ENCODE results near the gene NDOR1.
"Not testable (repeated sequence)": the region's sequence is repeated elsewhere in the genome, so short reads cannot be mapped to it uniquely, and the experiment has no call there.

Gene NDOR1

DNA sequence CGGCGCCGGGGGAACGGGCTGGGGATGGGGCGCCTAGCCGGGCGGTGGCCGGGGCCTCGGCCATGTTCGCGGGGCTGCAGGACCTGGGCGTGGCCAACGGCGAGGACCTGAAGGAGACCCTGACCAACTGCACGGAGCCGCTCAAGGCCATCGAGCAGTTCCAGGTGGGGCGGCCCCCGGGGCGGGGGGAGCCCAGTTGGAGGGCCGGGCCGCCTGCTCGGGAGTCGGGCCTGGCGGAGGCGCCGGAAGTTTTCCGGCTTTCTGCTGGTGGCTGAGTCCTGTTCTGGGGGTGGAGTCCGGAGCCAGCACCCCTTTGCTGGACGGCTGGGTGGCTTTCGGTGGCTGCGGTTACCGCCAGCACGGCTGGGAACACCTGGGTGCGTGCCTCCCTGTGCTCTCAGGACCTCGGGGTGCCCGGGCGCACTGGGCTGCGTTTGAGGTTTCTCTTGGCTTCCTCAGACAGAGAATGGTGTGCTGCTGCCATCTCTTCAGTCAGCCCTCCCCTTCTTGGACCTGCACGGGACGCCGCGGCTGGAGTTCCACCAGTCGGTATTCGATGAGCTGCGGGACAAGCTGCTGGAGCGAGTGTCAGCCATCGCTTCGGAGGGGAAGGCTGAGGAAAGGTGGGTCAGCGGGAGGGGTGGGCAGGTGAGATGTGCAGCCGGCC lies 50.1 kb downstream of the NDOR1 start:
- no peaks in the 10 kb centered on the region for H3K27me3 ChIP-seq (replicated peaks; ENCODE audit: control insufficient read depth, insufficient read depth, low read length)
- no peak for TF ChIP-seq CTCF (IDR thresholded peaks at IDR 0.05; ENCODE audit: insufficient read depth, low read length, poor library complexity, severe bottlenecking)
- no peak for DNase-seq (ENCODE audit: extremely low read depth, insufficient read length)
- H3K4me3 ChIP-seq (replicated peaks; ENCODE audit: low read depth, low read length): peak overlapping the region; percentile 94
- H3K36me3 ChIP-seq (ENCODE audit: control insufficient read depth, insufficient read depth, low read length): peaks cover 3% of the 10 kb centered on the region

DNA sequence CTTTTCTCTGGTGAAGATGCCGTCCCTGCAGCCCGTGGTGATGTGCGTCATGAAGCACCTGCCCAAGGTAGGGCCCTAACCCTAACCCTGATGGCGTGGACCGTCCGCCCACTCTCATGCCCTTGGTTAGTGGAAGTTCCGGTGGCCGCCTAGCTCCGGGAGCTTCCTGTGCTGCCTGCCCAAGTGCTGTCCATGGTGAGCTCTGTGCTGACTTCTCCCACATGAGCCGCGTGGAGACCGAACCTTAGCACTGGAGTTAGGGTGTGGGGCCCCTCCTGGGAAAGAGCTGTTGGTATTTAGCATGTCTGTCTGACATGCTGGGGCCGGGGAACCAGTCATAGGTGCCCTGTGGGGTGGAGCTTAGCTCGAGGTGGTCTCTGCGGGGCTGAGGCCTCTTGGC lies 50.9 kb downstream of the NDOR1 start:
- no peak for DNase-seq (ENCODE audit: extremely low read depth, insufficient read length)
- no peak for TF ChIP-seq CTCF (IDR thresholded peaks at IDR 0.05; ENCODE audit: insufficient read depth, low read length, poor library complexity, severe bottlenecking)
- peak overlapping the region; percentile 94 for H3K4me3 ChIP-seq (replicated peaks; ENCODE audit: low read depth, low read length)
- peaks cover 3% of the 10 kb centered on the region for H3K36me3 ChIP-seq (ENCODE audit: control insufficient read depth, insufficient read depth, low read length)
- H3K27me3 ChIP-seq (replicated peaks; ENCODE audit: control insufficient read depth, insufficient read depth, low read length): no peaks in the 10 kb centered on the region

GRCh38 chr9:137256856-137257255 lies 51.4 kb downstream of the NDOR1 start:
- no peak overlapping the region for H3K4me3 ChIP-seq (replicated peaks; ENCODE audit: low read depth, low read length)
- no peak for TF ChIP-seq CTCF (IDR thresholded peaks at IDR 0.05; ENCODE audit: insufficient read depth, low read length, poor library complexity, severe bottlenecking)

DNA sequence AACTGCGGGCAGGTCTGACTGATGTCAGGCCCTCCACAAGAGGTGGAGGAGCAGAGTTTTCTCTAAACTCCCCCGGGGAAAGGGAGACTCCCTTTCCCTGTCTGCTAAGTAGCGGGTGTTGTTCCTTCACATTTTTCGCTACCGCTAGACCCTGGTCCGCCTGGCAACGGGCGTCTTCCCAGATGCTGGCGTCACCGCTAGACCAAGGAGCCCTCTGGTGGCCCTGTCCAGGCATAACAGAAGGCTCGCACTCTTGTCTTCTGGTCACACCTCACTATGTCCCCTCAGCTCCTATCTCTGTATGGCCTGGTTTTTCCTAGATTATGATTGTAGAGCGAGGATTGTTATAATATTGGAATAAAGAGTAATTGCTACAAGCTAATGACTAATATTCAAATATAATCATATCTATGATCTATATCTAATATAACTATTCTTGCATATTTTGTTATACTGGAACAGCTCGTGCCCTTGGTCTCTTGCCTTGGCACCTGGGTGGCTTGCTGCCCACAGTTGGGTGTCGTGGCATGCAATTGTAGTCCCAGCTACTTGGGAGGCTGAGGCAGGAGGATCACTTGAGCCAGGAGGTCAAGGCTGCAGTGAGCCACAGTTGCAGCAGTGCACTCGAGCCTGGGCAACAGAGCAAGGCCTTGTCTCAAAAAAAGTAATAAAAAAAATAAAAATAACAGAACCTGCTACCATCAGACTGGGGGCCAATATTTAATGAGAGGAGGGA lies 56.8 kb downstream of the NDOR1 start:
- peak; percentile 27 for TF ChIP-seq CTCF (IDR thresholded peaks at IDR 0.05; ENCODE audit: insufficient read depth, low read length, poor library complexity, severe bottlenecking)
- not testable (repeated sequence) for H3K4me3 ChIP-seq (replicated peaks; ENCODE audit: low read depth, low read length); DNase-seq (ENCODE audit: extremely low read depth, insufficient read length); H3K27me3 ChIP-seq (replicated peaks; ENCODE audit: control insufficient read depth, insufficient read depth, low read length)
- H3K36me3 ChIP-seq (ENCODE audit: control insufficient read depth, insufficient read depth, low read length): peaks cover 20% of the 10 kb centered on the region

More at GRCh38 chr9:137256856-137257255, 51.4 kb downstream of the NDOR1 start:
- H3K36me3 ChIP-seq (ENCODE audit: control insufficient read depth, insufficient read depth, low read length): peaks cover 3% of the 10 kb centered on the region
- no peaks in the 10 kb centered on the region for H3K27me3 ChIP-seq (replicated peaks; ENCODE audit: control insufficient read depth, insufficient read depth, low read length)
- no peak for DNase-seq (ENCODE audit: extremely low read depth, insufficient read length)

DNA sequence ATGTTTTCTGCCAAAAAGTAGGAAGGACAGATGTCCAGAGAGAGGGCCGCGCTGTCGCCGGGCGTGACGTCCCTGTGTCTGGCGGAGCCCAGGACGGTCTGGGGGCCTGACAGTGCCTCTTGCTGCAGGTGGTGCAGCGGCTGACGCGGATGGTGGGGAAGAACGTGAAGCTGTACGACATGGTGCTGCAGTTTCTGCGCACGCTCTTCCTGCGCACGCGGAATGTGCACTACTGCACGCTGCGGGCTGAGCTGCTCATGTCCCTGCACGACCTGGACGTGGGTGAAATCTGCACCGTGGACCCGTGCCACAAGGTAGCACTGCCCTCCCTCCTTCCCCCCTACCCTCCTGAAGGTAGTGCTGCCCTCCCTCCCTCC lies 57.4 kb downstream of the NDOR1 start:
- no peaks in the 10 kb centered on the region for H3K27me3 ChIP-seq (replicated peaks; ENCODE audit: control insufficient read depth, insufficient read depth, low read length)
- H3K4me3 ChIP-seq (replicated peaks; ENCODE audit: low read depth, low read length): no peak overlapping the region
- peaks cover 21% of the 10 kb centered on the region for H3K36me3 ChIP-seq (ENCODE audit: control insufficient read depth, insufficient read depth, low read length)
- TF ChIP-seq CTCF (IDR thresholded peaks at IDR 0.05; ENCODE audit: insufficient read depth, low read length, poor library complexity, severe bottlenecking): no peak
- DNase-seq (ENCODE audit: extremely low read depth, insufficient read length): no peak
